GM20000 (cell line): ENCODE measurements around the gene EMILIN2.
"Not testable (repeated sequence)": the region's sequence is repeated elsewhere in the genome, so short reads cannot be mapped to it uniquely, and the experiment has no call there.

ENCODE experiments used
- DNase-seq: peaks from one replicate; pipeline ENCODE4 v3.0.0; 2012; ENCODE audit warnings: low spot score
- CTCF ChIP-seq: IDR thresholded peaks from 2 replicates; pipeline ENCODE4 v1.5.1; 2012; ENCODE audit warnings: mild to moderate bottlenecking, control low read depth; ENCODE audit errors: extremely low read depth, missing control alignments

EMILIN2 gene

GRCh38 chr18:2853926-2854664, 7.3 kb downstream of the EMILIN2 start:
- TF ChIP-seq CTCF, result no peak
- DNase-seq, result no peak

- no peak for TF ChIP-seq CTCF
- no peak for DNase-seq
Measured at GRCh38 chr18:2854875-2855274, 8.1 kb downstream of the EMILIN2 start.

GRCh38 chr18:2855560-2856350, 8.9 kb downstream of the EMILIN2 start:
- no peak for DNase-seq
- TF ChIP-seq CTCF, result no peak

GRCh38 chr18:2856547-2857170, 9.9 kb downstream of the EMILIN2 start:
- DNase-seq, result no peak

GRCh38 chr18:2857491-2858131, 10.8 kb downstream of the EMILIN2 start:
- no peak for TF ChIP-seq CTCF
- no peak for DNase-seq

More at GRCh38 chr18:2856547-2857170, 9.9 kb downstream of the EMILIN2 start:
- no peak for TF ChIP-seq CTCF

- DNase-seq, result not testable (repeated sequence)
Measured at GRCh38 chr18:2860397-2860796, 13.6 kb downstream of the EMILIN2 start.

GRCh38 chr18:2863997-2864396, 17.2 kb downstream of the EMILIN2 start:
- DNase-seq, result not testable (repeated sequence)

- not testable (repeated sequence) for DNase-seq
Measured at GRCh38 chr18:2866465-2866864, 19.7 kb downstream of the EMILIN2 start.
